HEK293T (cell line): ENCODE results near the gene ZNF282.

Source experiments
- CTCF ChIA-PET: fragments of 350-600 bp; formaldehyde crosslinking; extraction: SDS; loops from one replicate; lab custom pipeline; 2021; ENCODE audit warnings: antibody characterized with exemption, inconsistent platforms; lab: Yijun Ruan, JAX
- POLR2A ChIA-PET: fragments of 350-600 bp; formaldehyde crosslinking; extraction: SDS; loops from one replicate; lab custom pipeline; 2020; ENCODE audit warnings: antibody characterized with exemption, inconsistent platforms; lab: Yijun Ruan, JAX
- DNase-seq: peaks from one replicate; pipeline ENCODE4 v3.0.0; 2012; ENCODE audit warnings: mixed read lengths; ENCODE audit errors: extremely low spot score
- ARNT ChIP-seq: fragments of 450-650 bp; IDR thresholded peaks from 2 replicates; pipeline ENCODE4 v1.6.1; 2017; ENCODE audit warnings: mild to moderate bottlenecking
- BHLHE40 ChIP-seq: fragments of 450-650 bp; IDR thresholded peaks from 2 replicates; pipeline ENCODE4 v1.6.1; 2016; ENCODE audit warnings: mild to moderate bottlenecking, moderate library complexity, borderline replicate concordance
- CTBP1 ChIP-seq: fragments of 450-650 bp; IDR thresholded peaks from 2 replicates; pipeline ENCODE4 v1.6.1; 2016; ENCODE audit warnings: borderline replicate concordance
- ELF4 ChIP-seq: fragments of 450-650 bp; IDR thresholded peaks from 2 replicates; pipeline ENCODE4 v1.6.1; 2017; ENCODE audit warnings: antibody characterized with exemption
- FOXA1 ChIP-seq: fragments of 450-650 bp; IDR thresholded peaks from 2 replicates; pipeline ENCODE4 v1.6.1; 2016; ENCODE audit warnings: mild to moderate bottlenecking
- FOXK2 ChIP-seq: fragments of 450-650 bp; IDR thresholded peaks from 2 replicates; pipeline ENCODE4 v1.6.1; 2016; ENCODE audit warnings: mild to moderate bottlenecking
- FOXM1 ChIP-seq: fragments of 450-650 bp; IDR thresholded peaks from 2 replicates; pipeline ENCODE4 v1.6.1; 2017; ENCODE audit warnings: mild to moderate bottlenecking, borderline replicate concordance
- HDGF ChIP-seq: fragments of 450-650 bp; IDR thresholded peaks from 2 replicates; pipeline ENCODE4 v1.6.1; 2017; ENCODE audit warnings: antibody characterized with exemption, borderline replicate concordance
- L3MBTL2 ChIP-seq: fragments of 450-650 bp; conservative IDR thresholded peaks from 2 replicates; pipeline ENCODE4 v1.6.1; 2016; ENCODE audit warnings: mild to moderate bottlenecking
- LEF1 ChIP-seq: fragments of 450-650 bp; IDR thresholded peaks from 2 replicates; pipeline ENCODE4 v1.6.1; 2017; ENCODE audit warnings: mild to moderate bottlenecking, borderline replicate concordance
- NFRKB ChIP-seq: fragments of 450-650 bp; IDR thresholded peaks from 2 replicates; pipeline ENCODE4 v1.6.1; 2016; ENCODE audit warnings: mild to moderate bottlenecking, moderate library complexity
- SP1 ChIP-seq: fragments of 450-650 bp; IDR thresholded peaks from 2 replicates; pipeline ENCODE4 v1.6.1; 2017
- SUZ12 ChIP-seq: fragments of 450-650 bp; IDR thresholded peaks from 2 replicates; pipeline ENCODE4 v1.6.1; 2016; ENCODE audit warnings: mild to moderate bottlenecking
- TARDBP ChIP-seq: fragments of 450-650 bp; IDR thresholded peaks from 2 replicates; pipeline ENCODE4 v1.6.1; 2016
- ZNF384 ChIP-seq: fragments of 450-650 bp; IDR thresholded peaks from 2 replicates; pipeline ENCODE4 v1.6.1; 2016
- TF ChIP-seq, protein P1 (sequence below): fragments of 450-650 bp; IDR thresholded peaks from 2 replicates; pipeline ENCODE4 v1.6.1; 2016

Gene ZNF282

DNA sequence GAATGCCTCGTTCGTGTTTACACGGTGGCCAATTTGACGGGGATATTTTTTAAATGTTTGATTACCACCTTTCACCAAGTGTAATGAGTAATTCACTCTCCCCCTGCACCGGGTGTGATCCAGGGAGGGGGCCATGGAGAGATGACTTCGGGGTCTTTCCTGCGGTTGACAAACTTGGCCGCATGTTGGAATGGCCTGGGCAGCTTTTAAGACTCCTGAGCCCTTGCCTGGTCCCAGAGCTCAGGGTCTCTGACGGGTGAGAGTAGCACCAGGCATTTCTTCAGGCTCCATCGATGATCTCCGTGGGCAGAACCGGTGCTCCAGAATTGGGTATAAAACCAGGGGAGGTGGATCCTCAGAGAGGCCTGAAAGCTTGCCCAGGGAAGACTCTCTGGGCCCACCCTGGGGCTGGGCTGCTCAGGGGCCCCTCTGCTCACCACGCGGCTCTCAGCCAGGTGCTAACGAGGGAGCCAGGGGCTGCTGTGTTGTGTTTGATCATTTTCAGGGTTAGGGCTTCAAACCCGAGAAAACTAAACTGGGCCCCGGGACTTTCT, 882 bp downstream of the ZNF282 start:
- ChIA-PET CTCF (interaction anchor here (0.6 to 1.6 kb wide), 4 partner anchors 23 to 70 kb away, joined by 3 to 9 read pairs (median 4); partner anchors contain the start of gene ZNF398), POLR2A (interaction anchor here (0.9 to 2.4 kb wide), 15 partner anchors 9 to 300 kb away, joined by 3 to 35 read pairs (median 9); partner anchors contain the start of genes ZNF398 and ZNF425)
- TF ChIP-seq FOXK2 (no peak), L3MBTL2 (no peak; the same call in none of the 2 replicates), SP1 (no peak), ARNT (no peak), NFRKB (no peak), HDGF (no peak), ZNF384 (no peak), BHLHE40 (no peak), TARDBP (no peak), SUZ12 (no peak), ELF4 (no peak)
- TF ChIP-seq, protein P1, sequence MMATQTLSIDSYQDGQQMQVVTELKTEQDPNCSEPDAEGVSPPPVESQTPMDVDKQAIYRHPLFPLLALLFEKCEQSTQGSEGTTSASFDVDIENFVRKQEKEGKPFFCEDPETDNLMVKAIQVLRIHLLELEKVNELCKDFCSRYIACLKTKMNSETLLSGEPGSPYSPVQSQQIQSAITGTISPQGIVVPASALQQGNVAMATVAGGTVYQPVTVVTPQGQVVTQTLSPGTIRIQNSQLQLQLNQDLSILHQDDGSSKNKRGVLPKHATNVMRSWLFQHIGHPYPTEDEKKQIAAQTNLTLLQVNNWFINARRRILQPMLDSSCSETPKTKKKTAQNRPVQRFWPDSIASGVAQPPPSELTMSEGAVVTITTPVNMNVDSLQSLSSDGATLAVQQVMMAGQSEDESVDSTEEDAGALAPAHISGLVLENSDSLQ = no peak
- DNase-seq = peak; percentile 38

DNA sequence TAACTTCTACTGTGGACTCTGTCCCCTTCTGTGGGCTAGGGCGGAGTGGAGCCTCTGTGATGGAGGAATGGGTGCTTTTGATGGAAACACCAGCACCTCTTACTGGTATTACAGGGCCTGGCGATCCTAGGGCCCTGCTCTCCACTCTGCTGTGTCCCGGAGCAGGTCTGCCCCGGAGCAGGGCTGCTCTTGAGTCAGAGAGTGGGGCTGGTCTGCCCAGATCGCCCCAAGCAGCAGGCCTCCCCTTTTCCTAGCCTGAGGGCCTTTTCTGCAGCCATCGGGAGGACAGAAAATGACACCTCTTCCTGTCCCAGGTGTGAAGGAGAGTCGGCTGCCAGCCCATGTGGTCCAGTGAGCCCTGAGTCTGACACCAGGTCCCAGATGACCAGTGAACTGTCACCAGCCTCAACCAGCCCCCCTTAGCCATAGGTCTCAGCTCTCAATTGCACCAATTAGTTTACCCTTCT, 1.4 kb downstream of the ZNF282 start:
- POLR2A ChIA-PET = interaction anchor here (0.9 to 2.4 kb wide), 9 partner anchors 8 to 88 kb away, joined by 3 to 35 read pairs (median 11); partner anchors contain the start of genes ZNF398 and ZNF425
- no peak for TF ChIP-seq LEF1
- TF ChIP-seq NFRKB = no peak
- no peak for TF ChIP-seq TARDBP
- TF ChIP-seq, protein P1 = no peak
- no peak for TF ChIP-seq FOXM1
- TF ChIP-seq ARNT = no peak
- no peak for TF ChIP-seq ZNF384
- no peak for TF ChIP-seq FOXA1
- TF ChIP-seq FOXK2 = no peak
- no peak for TF ChIP-seq ELF4
- TF ChIP-seq SUZ12 = no peak
- no peak for TF ChIP-seq L3MBTL2
- no peak for TF ChIP-seq SP1
- no peak for TF ChIP-seq BHLHE40
- no peak for TF ChIP-seq CTBP1
- no peak for TF ChIP-seq HDGF
- peak; percentile 53 for DNase-seq
- CTCF ChIA-PET = no interaction called here

DNA sequence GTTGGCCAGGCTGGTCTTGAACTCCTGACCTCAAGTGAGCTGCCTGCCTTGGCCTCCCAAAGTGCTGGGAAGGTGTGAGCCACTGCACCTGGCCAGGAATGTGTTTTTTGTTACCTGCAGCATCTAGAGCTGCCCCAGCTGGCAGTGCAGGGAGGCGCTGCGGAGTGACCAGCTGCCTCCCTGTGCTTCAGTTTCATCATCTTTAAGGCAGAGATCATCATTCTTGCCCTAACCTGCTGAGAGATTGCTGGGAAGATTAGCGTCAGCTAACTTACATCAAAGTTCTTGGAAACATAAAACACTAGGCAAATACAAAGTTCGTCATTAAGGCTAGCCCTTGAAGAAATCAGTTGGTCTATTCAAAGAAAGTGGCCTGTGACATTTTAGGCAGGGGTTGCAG, 2.3 kb downstream of the ZNF282 start:
- DNase-seq = no peak
- TF ChIP-seq HDGF (no peak), L3MBTL2 (no peak), NFRKB (no peak), SP1 (no peak)
- TF ChIP-seq, protein P1 = no peak
- POLR2A ChIA-PET = no interaction called here
- CTCF ChIA-PET = no interaction called here

DNA sequence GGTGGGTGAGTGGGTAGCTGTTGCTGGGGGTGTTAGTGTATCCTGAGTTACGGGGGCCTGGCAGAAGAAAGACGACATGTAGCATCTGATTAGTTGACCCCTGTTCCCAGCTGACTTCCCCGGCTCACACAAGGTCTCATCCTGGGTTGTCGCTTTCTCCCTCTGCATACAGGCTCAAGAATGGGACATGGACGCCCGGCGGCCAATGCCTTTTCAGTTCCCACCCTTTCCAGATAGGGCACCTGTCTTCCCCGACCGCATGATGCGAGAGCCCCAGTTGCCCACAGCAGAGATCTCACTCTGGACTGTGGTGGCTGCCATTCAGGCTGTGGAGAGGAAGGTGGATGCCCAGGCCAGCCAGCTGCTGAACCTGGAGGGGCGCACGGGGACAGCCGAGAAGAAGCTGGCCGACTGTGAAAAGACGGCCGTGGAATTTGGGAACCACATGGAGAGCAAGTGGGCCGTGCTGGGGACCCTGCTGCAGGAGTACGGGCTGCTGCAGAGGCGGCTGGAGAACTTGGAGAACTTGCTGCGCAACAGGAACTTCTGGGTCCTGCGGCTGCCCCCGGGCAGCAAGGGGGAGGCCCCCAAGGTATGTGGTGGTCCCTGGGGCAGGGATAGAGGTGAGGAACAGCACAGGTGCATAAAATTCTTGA, 2.9 kb downstream of the ZNF282 start:
- ChIA-PET CTCF (no interaction called here), POLR2A (no interaction called here)
- TF ChIP-seq CTBP1 = no peak
- TF ChIP-seq FOXK2 = no peak
- no peak for TF ChIP-seq SUZ12
- TF ChIP-seq BHLHE40 = no peak
- TF ChIP-seq LEF1 = no peak
- no peak for TF ChIP-seq L3MBTL2
- TF ChIP-seq TARDBP = no peak
- no peak for TF ChIP-seq ARNT
- no peak for TF ChIP-seq FOXM1
- TF ChIP-seq ELF4 = no peak
- no peak for TF ChIP-seq FOXA1
- TF ChIP-seq HDGF = no peak
- no peak for TF ChIP-seq SP1
- TF ChIP-seq ZNF384 = no peak
- no peak for TF ChIP-seq NFRKB
- TF ChIP-seq, protein P1 = no peak
- no peak for DNase-seq

DNA sequence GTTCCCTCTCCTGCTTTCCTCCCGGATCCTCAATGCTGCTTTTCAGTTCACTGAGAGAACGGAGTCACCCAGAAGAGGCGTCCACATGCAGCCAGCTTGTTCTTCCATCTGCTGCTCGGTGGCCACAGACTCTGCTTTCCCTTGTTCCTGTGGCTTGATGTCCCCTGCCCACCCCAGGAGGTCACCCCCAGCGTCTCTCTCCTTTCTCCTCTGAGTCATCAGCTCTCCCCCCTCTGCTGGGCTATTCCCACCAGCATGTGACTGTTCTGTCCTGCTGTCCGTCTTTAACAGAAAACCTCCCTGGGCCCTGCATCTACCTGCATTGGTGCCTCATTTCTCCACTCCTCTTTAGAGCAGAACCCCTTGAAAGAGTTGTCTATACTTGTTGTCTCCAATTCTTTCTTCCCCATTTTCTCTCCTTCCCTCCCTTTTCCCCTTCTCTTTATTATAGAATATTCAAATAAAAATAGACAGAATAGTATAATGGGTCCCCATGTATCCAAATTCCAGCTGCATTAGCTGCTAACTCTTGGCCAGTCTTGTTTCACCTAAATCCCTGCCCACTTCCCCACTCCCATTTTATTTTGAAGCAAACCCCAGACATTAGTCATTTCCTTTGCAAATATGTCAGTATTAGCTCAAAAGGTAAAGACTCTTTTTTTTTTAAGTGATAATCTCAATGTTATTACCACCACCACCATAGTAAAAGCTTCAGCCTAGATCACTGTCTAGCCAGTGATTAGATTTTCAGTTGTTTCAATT, 4.1 kb downstream of the ZNF282 start:
- POLR2A ChIA-PET = no interaction called here
- DNase-seq = no peak
- CTCF ChIA-PET = no interaction called here
- TF ChIP-seq ARNT = no peak
- no peak for TF ChIP-seq LEF1
- no peak for TF ChIP-seq ELF4
- no peak for TF ChIP-seq HDGF
- no peak for TF ChIP-seq CTBP1
- TF ChIP-seq TARDBP = no peak
- TF ChIP-seq FOXK2 = no peak
- TF ChIP-seq L3MBTL2 = no peak
- TF ChIP-seq, protein P1 = no peak
- TF ChIP-seq FOXM1 = no peak
- TF ChIP-seq SUZ12 = no peak
- no peak for TF ChIP-seq BHLHE40
- no peak for TF ChIP-seq ZNF384
